Dorsolateral prefrontal cortex (tissue), 118 donors: ENCODE results near the gene CSAD. TPM values are rescaled to one million over a fixed set of nuclear protein-coding genes. Genes with fewer than 3 reads are reported as not detected.

Experiments used
- total RNA-seq, 120 experiments: library from RNA; stranded (reverse); gene quantifications; one replicate each; pipeline versions ENCODE4 v1.2.3 to v1.2.4, GENCODE V29; 2022

CSAD gene
- total RNA-seq, 120 experiments from 2014 or later: 28.2 to 90.7 (median 62.4) TPM

Other genes with a start within 250 kb of the CSAD start
- 1 to 10 TPM in 54 of 120 experiments, under 1 TPM in 47, not detected in 19; 0.32 to 3.8 (median 1.0) TPM for gene KRT18, start 231.8 kb downstream of the CSAD start, total RNA-seq
- 100 to 1,000 TPM; 207 to 375 (median 283) TPM for gene EIF4B, start 174.5 kb downstream of the CSAD start, total RNA-seq
- 100 to 1,000 TPM in 57 of 120 experiments, 10 to 100 TPM in 63; 51.8 to 194 (median 96.4) TPM for gene TNS2, start 130.9 kb downstream of the CSAD start, total RNA-seq
- 100 to 1,000 TPM in 119 of 120 experiments, 10 to 100 TPM in 1; 74.6 to 263 (median 181) TPM for gene SPRYD3, start 101.5 kb downstream of the CSAD start, total RNA-seq
- gene IGFBP6, start 83.3 kb downstream of the CSAD start, total RNA-seq: 10 to 100 TPM in 119 of 120 experiments, 1 to 10 TPM in 1; 9.9 to 54.8 (median 21.6) TPM
- under 1 TPM in 4 of 120 experiments, not detected in 116; 0.20 to 0.47 (median 0.30) TPM for gene SOAT2, start 77.4 kb downstream of the CSAD start, total RNA-seq
- 10 to 100 TPM; 29.1 to 79.4 (median 48.6) TPM for gene ZNF740, start 203 bp downstream of the CSAD start, total RNA-seq
- gene ITGB7, start 26.3 kb upstream of the CSAD start, total RNA-seq: 1 to 10 TPM in 98 of 120 experiments, under 1 TPM in 20, not detected in 2; 0.43 to 4.9 (median 1.5) TPM
- 10 to 100 TPM in 100 of 120 experiments, 1 to 10 TPM in 20; 5.6 to 27.3 (median 13.3) TPM for gene RARG, start 51.3 kb upstream of the CSAD start, total RNA-seq
- gene ESPL1, start 87.4 kb upstream of the CSAD start, total RNA-seq: 1 to 10 TPM in 3 of 120 experiments, under 1 TPM in 60, not detected in 57; 0.07 to 1.8 (median 0.25) TPM
- gene PFDN5, start 114.6 kb upstream of the CSAD start, total RNA-seq: 100 to 1,000 TPM; 256 to 374 (median 306) TPM
- 10 to 100 TPM; 43.4 to 98.9 (median 69.5) TPM for gene MYG1, start 118.8 kb upstream of the CSAD start, total RNA-seq
- 10 to 100 TPM; 27.3 to 61.7 (median 45.5) TPM for gene AAAS, start 140.7 kb upstream of the CSAD start, total RNA-seq
- gene SP7, start 155.4 kb upstream of the CSAD start, total RNA-seq: 1 to 10 TPM in 15 of 120 experiments, under 1 TPM in 87, not detected in 18; 0.11 to 1.9 (median 0.54) TPM
- gene SP1, start 199.3 kb upstream of the CSAD start, total RNA-seq: 10 to 100 TPM; 22.5 to 63.4 (median 36.0) TPM
- 1 to 10 TPM in 1 of 120 experiments, under 1 TPM in 2, not detected in 117; 0.31 to 1.1 (median 0.55) TPM for gene AMHR2, start 242.9 kb upstream of the CSAD start, total RNA-seq